K562 (cell line): ENCODE measurements around the gene AP1M1. TPM values are rescaled to one million over a fixed set of nuclear protein-coding genes. Genes with fewer than 3 reads are reported as not detected.

Experiments
- ATAC-seq: fragments of 200-7000 bp; cut with Tn5 transposase; 3 replicates; pipeline ENCODE4 v1.9.1; 2020; ENCODE audit warnings: moderate library complexity
- BruUV-seq: library from RNA; stranded (reverse); fragments of 400-500 nt; replicated peaks from 2 replicates; lab custom pipeline; 2021; lab: Mats Ljungman, UMichigan
- CTCF ChIA-PET: fragments of 300-600 bp; formaldehyde crosslinking; extraction: SDS; loops from one replicate; lab custom pipeline; 2021; ENCODE audit warnings: low intra/inter-chr PET ratio; lab: Yijun Ruan, JAX
- POLR2A ChIA-PET: fragments of 300-600, 350-650 bp; sonication (Branson Sonifier 250); formaldehyde crosslinking; extraction: SDS; loops from one replicate; lab custom pipeline; 2021; ENCODE audit warnings: antibody characterized with exemption, inconsistent platforms; lab: Yijun Ruan, JAX
- DNase-seq, 4 experiments: peaks; one replicate each; pipeline versions ENCODE4 v3.0.0 to v3.0.0-alpha.2; 2011 to 2018; ENCODE audit warnings: low spot score in 3 of 4, mixed read lengths in 3 of 4; ENCODE audit errors: extremely low read depth in 1 of 4
- FAIRE-seq: peaks from 2 replicates; lab custom pipeline; 2011; peaks lifted over from hg19 to GRCh38; lab: Jason Lieb, UNC
- H2AFZ ChIP-seq: 2 replicates; pipeline ENCODE4 v1.6.0; 2011; ENCODE audit warnings: low read depth, low read length, control low read depth, inconsistent platforms
- H3K27ac ChIP-seq: fragments of 200-600 bp; 3 replicates; pipeline ENCODE4 v1.8.0; 2011; ENCODE audit warnings: low read depth, mild to moderate bottlenecking, control low read depth, inconsistent platforms, low read length, moderate library complexity, mixed read lengths; ENCODE audit errors: extremely low read depth
- H3K27me3 ChIP-seq, 2 experiments: fragments of 300-600 bp in 1 of 2; 2 replicates in 1 of 2; 3 replicates in 1 of 2; pipeline versions ENCODE4 v1.6.0 to v1.8.0; 2011; ENCODE audit warnings: inconsistent platforms in 2 of 2, low read length in 2 of 2, mild to moderate bottlenecking in 1 of 2, mixed read lengths in 1 of 2, moderate library complexity in 1 of 2; ENCODE audit not compliant: control insufficient read depth in 2 of 2, insufficient read depth in 2 of 2
- H3K36me3 ChIP-seq: fragments of 300-600 bp; 3 replicates; pipeline ENCODE4 v1.8.0; 2011; ENCODE audit warnings: mild to moderate bottlenecking, low read length, inconsistent platforms; ENCODE audit not compliant: control insufficient read depth, insufficient read depth
- H3K4me1 ChIP-seq, 2 experiments: fragments of 200-600 bp in 1 of 2; replicated peaks in 1 of 2; 2 replicates in 1 of 2; 3 replicates in 1 of 2; pipeline versions ENCODE4 v1.5.1 to v1.8.0; 2011; ENCODE audit warnings: inconsistent platforms in 2 of 2, low read length in 2 of 2, mild to moderate bottlenecking in 1 of 2, mixed read lengths in 1 of 2, moderate library complexity in 1 of 2; ENCODE audit not compliant: control insufficient read depth in 2 of 2, insufficient read depth in 2 of 2
- H3K4me2 ChIP-seq: 2 replicates; pipeline ENCODE4 v1.6.1; 2011; ENCODE audit warnings: low read length, control low read depth, inconsistent platforms, mixed read lengths; ENCODE audit not compliant: insufficient read depth
- H3K4me3 ChIP-seq: fragments of 200-600 bp; sonication (generic), shearing (Covaris generic); 2 replicates; pipeline ENCODE4 v1.5.1; 2016; ENCODE audit warnings: control low read depth, inconsistent platforms
- H3K79me2 ChIP-seq: fragments of 200-600 bp; 3 replicates; pipeline ENCODE4 v1.8.0; 2011; ENCODE audit warnings: low read length, inconsistent platforms; ENCODE audit not compliant: control insufficient read depth, insufficient read depth
- H3K9ac ChIP-seq, 2 experiments: 2 replicates each; pipeline versions ENCODE4 v1.6.0 to v1.6.1; 2011; ENCODE audit warnings: low read depth in 2 of 2, low read length in 2 of 2, control low read depth in 1 of 2, inconsistent platforms in 1 of 2, mild to moderate bottlenecking in 1 of 2, mixed read lengths in 1 of 2; ENCODE audit not compliant: insufficient read depth in 1 of 2
- H3K9me1 ChIP-seq: one replicate; pipeline ENCODE4 v1.6.0; 2011; ENCODE audit warnings: inconsistent platforms, mild to moderate bottlenecking, low read length, moderate library complexity; ENCODE audit not compliant: control insufficient read depth, insufficient read depth
- H3K9me3 ChIP-seq: replicated peaks from 2 replicates; pipeline ENCODE4 v1.5.1; 2011; ENCODE audit warnings: low read depth, low read length, inconsistent platforms; ENCODE audit not compliant: control insufficient read depth, insufficient read depth
- H4K20me1 ChIP-seq: replicated peaks from 2 replicates; pipeline ENCODE4 v1.6.1; 2011; ENCODE audit warnings: low read length, inconsistent platforms, mixed read lengths; ENCODE audit not compliant: control insufficient read depth, insufficient read depth
- ATF4 ChIP-seq: fragments of 450-650 bp; formaldehyde crosslinking; IDR thresholded peaks from 2 replicates; pipeline ENCODE4 v1.4.0; 2022; ENCODE audit warnings: mild to moderate bottlenecking, moderate library complexity
- BCOR ChIP-seq: fragments of 450-650 bp; IDR thresholded peaks from 2 replicates; pipeline ENCODE4 v1.6.1; 2016
- CGGBP1 ChIP-seq: fragments of 250-450 bp; sonication (Bioruptor Pico); IDR thresholded peaks from 2 replicates; pipeline ENCODE4 v1.9.0; 2021; ENCODE audit warnings: mild to moderate bottlenecking
- EP400 ChIP-seq: fragments of 450-650 bp; IDR thresholded peaks from 2 replicates; pipeline ENCODE4 v1.6.1; 2017; ENCODE audit warnings: antibody characterized with exemption, mild to moderate bottlenecking, moderate library complexity
- ETV1 ChIP-seq: fragments of 450-650 bp; conservative IDR thresholded peaks from 2 replicates; pipeline ENCODE4 v1.6.1; 2016; ENCODE audit warnings: missing genetic modification characterization, control low read depth, low read depth, missing compliant biosample characterization
- HDAC2 ChIP-seq: fragments of 450-650 bp; IDR thresholded peaks from 2 replicates; pipeline ENCODE4 v1.6.1; 2016; ENCODE audit warnings: mild to moderate bottlenecking
- KDM1A ChIP-seq, 2 experiments: fragments of 450-650 bp; IDR thresholded peaks; 2 replicates each; pipeline ENCODE4 v1.6.1; 2016; ENCODE audit warnings: mild to moderate bottlenecking in 2 of 2
- MAFG ChIP-seq: fragments of 450-650 bp; conservative IDR thresholded peaks from 2 replicates; pipeline ENCODE4 v1.6.1; 2016; ENCODE audit warnings: missing genetic modification characterization, missing compliant biosample characterization
- MEF2A ChIP-seq: IDR thresholded peaks from 2 replicates; pipeline ENCODE4 v1.6.1; 2011; ENCODE audit warnings: low read depth, mild to moderate bottlenecking, low read length, moderate library complexity; ENCODE audit not compliant: control insufficient read depth
- NR4A1 ChIP-seq, 2 experiments: fragments of 250-450 bp in 1 of 2; fragments of 450-650 bp in 1 of 2; sonication (Bioruptor Pico) in 1 of 2; IDR thresholded peaks; 2 replicates each; pipeline versions ENCODE4 v1.4.0 to v1.6.1; 2016 to 2020; ENCODE audit warnings: mild to moderate bottlenecking in 2 of 2, missing compliant biosample characterization in 1 of 2, missing genetic modification characterization in 1 of 2, moderate library complexity in 1 of 2
- ZBTB33 ChIP-seq: sonication (generic); formaldehyde crosslinking; IDR thresholded peaks from 2 replicates; pipeline ENCODE4 v1.8.1; 2023; ENCODE audit warnings: mild to moderate bottlenecking, missing genetic modification reagents
- ZBTB9 ChIP-seq: fragments of 450-650 bp; formaldehyde crosslinking; IDR thresholded peaks from 2 replicates; pipeline ENCODE4 v1.4.0; 2020; ENCODE audit warnings: mild to moderate bottlenecking, moderate library complexity
- ZFPM2 ChIP-seq: fragments of 250-450 bp; sonication (Bioruptor Pico); IDR thresholded peaks from 2 replicates; pipeline ENCODE4 v1.5.1; 2022; ENCODE audit warnings: mild to moderate bottlenecking
- ZNF134 ChIP-seq: fragments of 250-450 bp; sonication (Bioruptor Pico); conservative IDR thresholded peaks from 2 replicates; pipeline ENCODE4 v1.4.0; 2020
- ZNF140 ChIP-seq: fragments of 250-450 bp; sonication (Bioruptor Pico); IDR thresholded peaks from 2 replicates; pipeline ENCODE4 v1.8.0; 2021; ENCODE audit warnings: moderate library complexity, mild to moderate bottlenecking, inconsistent platforms
- ZNF217 ChIP-seq: sonication (generic); formaldehyde crosslinking; IDR thresholded peaks from 2 replicates; pipeline ENCODE4 v1.8.0; 2022; ENCODE audit warnings: mild to moderate bottlenecking, missing genetic modification reagents
- ZNF311 ChIP-seq: fragments of 250-450 bp; sonication (Bioruptor Pico); IDR thresholded peaks from 2 replicates; pipeline ENCODE4 v1.4.0; 2020; ENCODE audit warnings: mild to moderate bottlenecking, moderate library complexity
- ZNF316 ChIP-seq: fragments of 450-650 bp; IDR thresholded peaks from 2 replicates; pipeline ENCODE4 v1.6.1; 2016
- ZNF324 ChIP-seq: fragments of 250-450 bp; sonication (Bioruptor Pico); IDR thresholded peaks from 2 replicates; pipeline ENCODE4 v1.4.0; 2020; ENCODE audit warnings: mild to moderate bottlenecking
- ZNF584 ChIP-seq: fragments of 200-800 bp; sonication (Bioruptor generic); IDR thresholded peaks from 2 replicates; pipeline ENCODE4 v1.6.1; 2016; ENCODE audit warnings: low read depth, mild to moderate bottlenecking, missing genetic modification characterization, missing compliant biosample characterization
- ZNF707 ChIP-seq: fragments of 250-450 bp; sonication (Bioruptor Pico); conservative IDR thresholded peaks from 2 replicates; pipeline ENCODE4 v1.8.0; 2022; ENCODE audit warnings: inconsistent platforms, mild to moderate bottlenecking, moderate library complexity
- WGBS: fragments of 100-300 bp; shearing (Covaris generic); methylation state at CpG from one replicate; pipeline ENCODE4 v1.1.6; 2016; ENCODE audit warnings: low coverage, mixed read lengths; ENCODE audit not compliant: insufficient coverage; ENCODE audit errors: missing lambda C conversion rate; 5-methylcytosine and 5-hydroxymethylcytosine counted together
- in situ Hi-C: fragments of 300-500 bp; cut with MboI; formaldehyde crosslinking; loops from 4 replicates; pipeline ENCODE4 v1.15.0; 2018; ENCODE audit warnings: inconsistent platforms, mixed read lengths
- intact Hi-C: fragments of 100-400 bp; cut with micrococcal nuclease; formaldehyde crosslinking; loops from 2 replicates; pipeline ENCODE4 v1.14.2; 2022
- polyA plus RNA-seq, 8 experiments: library from polyadenylated mRNA; depleted of rRNA in 4 of 8; stranded (reverse) in 5 of 8; unstranded in 3 of 8; fragments of >200 nt; fragmentation: Nextera tagmentation in 2 of 8; fragmentation: Illumina TruSeq in 1 of 8; extraction: Ambion mirVana in 2 of 8; extraction: Trizol in 1 of 8; gene quantifications; 2 replicates each; pipeline versions ENCODE4 v1.2.1 to v1.2.3, GENCODE V29; 2011 to 2014; ENCODE audit warnings: inconsistent platforms in 1 of 8, missing spikeins in 1 of 8
- total RNA-seq, 7 experiments: library from RNA; depleted of rRNA in 6 of 7; stranded (reverse); fragments of >200 nt in 6 of 7; fragmentation: Illumina TruSeq in 2 of 7; extraction: Trizol in 2 of 7; gene quantifications; 2 replicates each; pipeline versions ENCODE4 v1.2.1 to v1.2.3, GENCODE V29; 2011 to 2021; ENCODE audit warnings: low replicate concordance in 1 of 7

AP1M1 gene
- total and polyA plus RNA-seq, 9 of the 15 experiments (the other 6 are each of a cell fraction or from before 2014, with no cell fraction given) = 0.87 to 56.2 (median 29.1) TPM

- no peaks in the 10 kb centered on the region for H3K9me1 ChIP-seq
- H2AFZ ChIP-seq = no peak overlapping the region
- BruUV-seq = no TSS peak
- intact Hi-C loops = no loop called here
- 0 out of 2 replicates have a peak, but pooled peaks cover 2% of the 10 kb centered on the region for H4K20me1 ChIP-seq
- in situ Hi-C loops = no loop called here
- H3K27ac ChIP-seq = no peak overlapping the region
- H3K4me3 ChIP-seq = no peak overlapping the region
- 19% methylated on average over 8 of the region's 9 CpGs for WGBS
- peaks cover 2 to 16% of the 10 kb centered on the region in 2 experiments; a peak in 3 of 5 replicates for H3K4me1 ChIP-seq
- H3K79me2 ChIP-seq = no peaks in the 10 kb centered on the region
- ChIA-PET POLR2A (no interaction called here), CTCF (no interaction called here)
- H3K9ac ChIP-seq = no peak overlapping the region
- DNase-seq (no peak), ATAC-seq (no peak), FAIRE-seq (no peak)
- H3K4me2 ChIP-seq = no peak overlapping the region
- H3K27me3 ChIP-seq = peaks cover 22 to 45% of the 10 kb centered on the region in 2 experiments; a peak in 3 of 5 replicates
- H3K9me3 ChIP-seq = peaks cover 4% of the 10 kb centered on the region; the same call in 1 of the 2 replicates
- H3K36me3 ChIP-seq = no peaks in the 10 kb centered on the region
- TF ChIP-seq ETV1 (tag) = peak; percentile 57
- 0 out of 2 replicates have a peak, but pooled peaks have one; percentile 10 for TF ChIP-seq ZNF316
- no peak for TF ChIP-seq MEF2A
- TF ChIP-seq ZNF217 (CRISPR knock-in tag) = no peak
- no peak for TF ChIP-seq ZNF707
- no peak for TF ChIP-seq ATF4 (CRISPR knock-in tag)
- peak; percentile 45 to 68; a peak in 3 of 4 replicates for TF ChIP-seq KDM1A (IDR thresholded peaks at IDR 0.05)
- TF ChIP-seq ZNF140 = no peak
- peak; percentile 63 for TF ChIP-seq BCOR
- no peak for TF ChIP-seq ZNF584 (CRISPR knock-in tag)
- TF ChIP-seq ZBTB9 = 0 out of 2 replicates have a peak, but pooled peaks have one; percentile 49
- peak; percentile 38; the same call in 1 of the 2 replicates for TF ChIP-seq HDAC2
- no peak for TF ChIP-seq NR4A1 (CRISPR knock-in tag; IDR thresholded peaks at IDR 0.05)
- no peak for TF ChIP-seq NR4A1 (tag; IDR thresholded peaks at IDR 0.05)
- TF ChIP-seq CGGBP1 (CRISPR knock-in tag) = no peak
- TF ChIP-seq MAFG (tag) = peak; percentile 52
- no peak for TF ChIP-seq ZFPM2
- no peak for TF ChIP-seq ZNF134 (CRISPR knock-in tag)
- TF ChIP-seq ZBTB33 = no peak
- no peak for TF ChIP-seq EP400
- no peak for TF ChIP-seq ZNF324
- no peak for TF ChIP-seq ZNF311 (CRISPR knock-in tag)
Measured at GRCh38 chr19:16288544-16288943, 90.8 kb downstream of the AP1M1 start.
